A204.1 (cell line): ENCODE measurements around the gene NDST1.

ENCODE experiments used
- FAIRE-seq: peaks from 2 replicates; lab custom pipeline; 2012; peaks lifted over from hg19 to GRCh38; lab: Jason Lieb, UNC

The NDST1 gene

DNA sequence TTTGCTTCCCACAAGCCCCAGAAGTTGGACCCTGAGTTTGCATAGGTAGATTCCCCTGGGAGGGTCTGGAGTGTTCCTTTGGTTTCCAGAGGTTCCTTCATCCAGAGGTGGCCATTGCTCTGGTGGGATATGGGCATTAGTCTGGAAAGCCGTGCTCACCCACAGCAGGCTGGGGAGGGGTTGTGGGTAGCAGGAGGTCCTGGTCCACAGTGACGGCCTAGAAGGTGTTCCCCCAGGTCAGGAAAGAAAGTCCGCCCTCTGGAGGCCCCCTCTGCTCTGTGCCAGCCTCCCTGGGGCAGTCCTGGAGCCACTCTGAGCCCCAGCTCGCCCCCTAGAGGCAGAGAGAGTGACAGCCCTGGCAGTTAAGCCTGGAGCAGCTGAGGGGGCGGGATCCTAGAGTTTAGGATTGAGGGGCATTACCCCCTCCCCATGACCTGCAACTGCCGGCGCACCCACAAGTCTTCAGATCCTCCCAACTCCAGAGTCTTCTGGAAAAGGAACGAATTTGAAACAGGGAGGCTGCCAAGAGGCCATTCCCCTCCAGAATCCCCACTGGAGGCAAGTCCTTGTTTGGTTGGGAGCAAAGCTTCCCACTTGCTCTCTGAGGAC, 36.8 kb downstream of the NDST1 start:
- no peak for FAIRE-seq

DNA sequence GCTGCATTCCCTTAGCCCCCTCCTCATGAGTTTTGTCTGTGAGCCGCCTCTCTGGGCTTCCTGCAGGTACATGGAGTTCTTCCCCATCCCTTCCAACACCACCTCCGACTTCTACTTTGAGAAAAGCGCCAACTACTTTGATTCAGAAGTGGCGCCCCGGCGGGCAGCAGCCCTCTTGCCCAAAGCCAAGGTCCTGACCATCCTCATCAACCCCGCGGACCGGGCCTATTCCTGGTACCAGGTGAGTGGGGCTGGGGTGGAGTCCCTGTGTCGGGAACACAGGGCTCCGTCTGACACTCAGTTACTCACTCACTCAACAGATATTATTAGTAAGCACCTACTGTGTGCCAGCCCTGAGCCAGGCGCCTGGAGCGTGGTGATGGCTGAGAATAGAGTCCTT, 37.3 kb downstream of the NDST1 start:
- FAIRE-seq, result no peak

DNA sequence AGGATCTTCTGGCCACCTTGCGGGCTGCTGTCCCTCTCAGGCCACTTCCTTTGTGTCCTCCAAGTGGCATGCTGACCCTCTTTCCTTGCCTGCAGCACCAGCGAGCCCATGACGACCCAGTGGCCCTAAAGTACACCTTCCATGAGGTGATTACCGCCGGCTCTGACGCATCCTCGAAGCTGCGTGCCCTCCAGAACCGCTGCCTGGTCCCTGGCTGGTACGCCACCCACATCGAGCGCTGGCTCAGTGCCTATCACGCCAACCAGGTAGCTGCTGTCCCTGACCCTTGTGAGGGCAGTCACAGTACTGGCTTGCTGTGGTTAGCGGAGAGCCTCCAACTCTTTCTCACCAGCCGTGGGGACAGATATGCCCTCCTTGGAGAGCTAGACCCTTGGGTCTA, 40.2 kb downstream of the NDST1 start:
- FAIRE-seq, result no peak

DNA sequence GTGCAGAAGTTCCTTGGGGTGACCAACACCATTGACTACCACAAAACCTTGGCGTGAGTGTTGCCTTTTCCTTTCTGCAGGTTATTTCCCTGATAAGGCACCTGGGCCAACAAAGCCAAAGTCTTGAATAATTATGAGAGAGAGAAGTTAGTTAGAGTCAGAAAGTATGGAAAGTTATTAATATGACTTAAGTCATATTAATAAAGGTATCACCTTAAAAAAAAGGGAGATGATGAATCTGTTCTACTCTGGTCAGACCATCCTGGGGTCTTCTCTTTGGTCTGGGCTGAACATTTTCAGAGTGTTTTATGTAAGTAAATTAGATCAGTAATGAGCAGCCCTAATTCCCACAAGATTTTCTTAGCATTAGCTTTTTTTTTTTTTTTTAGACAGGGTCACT, 41.8 kb downstream of the NDST1 start:
- no peak for FAIRE-seq

DNA sequence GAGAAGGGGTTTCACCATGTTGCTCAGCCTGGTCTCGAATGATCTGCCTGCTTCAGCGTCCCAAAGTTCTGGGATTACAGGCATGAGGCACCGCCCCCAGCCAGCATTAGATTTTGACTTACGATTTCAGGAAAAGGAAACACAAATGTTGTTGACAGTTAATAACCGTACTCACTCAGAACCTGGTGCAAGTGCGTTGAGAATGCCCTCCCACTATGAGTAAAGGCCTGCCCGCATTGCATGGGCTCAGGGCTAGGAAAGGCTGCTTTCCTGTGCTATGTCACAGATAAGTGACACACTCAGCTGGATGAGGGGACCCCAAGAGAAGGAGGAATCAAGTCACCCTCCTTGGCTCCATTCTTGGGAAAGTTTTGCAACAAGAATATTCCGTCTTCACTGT, 42.4 kb downstream of the NDST1 start:
- no peak for FAIRE-seq

DNA sequence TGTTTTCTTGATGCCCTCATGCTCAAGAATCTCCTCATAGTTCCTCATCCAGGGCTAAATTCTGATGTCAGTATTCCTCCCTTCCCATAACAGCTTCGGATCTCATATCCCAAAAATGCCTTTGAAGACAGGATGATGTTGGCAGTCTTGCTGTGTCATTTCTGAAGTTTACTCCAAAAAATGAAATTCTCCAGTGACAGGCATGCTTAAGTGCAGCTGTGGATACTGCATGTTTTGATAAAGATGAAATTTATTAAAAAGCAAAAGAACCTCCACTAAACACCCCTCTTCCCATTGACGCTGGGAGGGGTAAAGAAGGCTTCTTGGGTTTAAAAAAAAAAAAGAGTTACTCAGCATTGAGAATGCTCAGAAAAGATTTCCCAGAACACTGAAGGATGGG, 43.1 kb downstream of the NDST1 start:
- FAIRE-seq, result no peak

DNA sequence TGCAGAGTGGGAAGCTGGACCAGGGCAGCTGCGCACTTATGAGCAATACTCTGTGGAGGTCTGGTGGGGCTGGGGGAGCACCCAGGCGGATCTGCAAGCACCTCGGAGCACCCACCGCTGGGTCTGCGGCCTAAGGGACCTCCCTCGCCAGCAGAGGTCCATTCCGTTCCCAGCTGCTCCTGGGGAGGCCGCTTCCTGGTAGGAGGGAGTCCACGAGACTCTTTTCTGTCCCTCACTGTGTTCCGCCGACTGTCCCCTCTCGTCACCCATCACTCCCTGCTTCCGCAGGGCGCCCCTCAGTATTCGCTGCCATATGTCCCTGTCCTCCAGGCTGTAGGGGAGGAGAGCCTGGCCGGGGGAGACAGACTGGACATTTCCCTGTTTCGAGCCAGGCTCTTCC, 45.5 kb downstream of the NDST1 start:
- no peak for FAIRE-seq

DNA sequence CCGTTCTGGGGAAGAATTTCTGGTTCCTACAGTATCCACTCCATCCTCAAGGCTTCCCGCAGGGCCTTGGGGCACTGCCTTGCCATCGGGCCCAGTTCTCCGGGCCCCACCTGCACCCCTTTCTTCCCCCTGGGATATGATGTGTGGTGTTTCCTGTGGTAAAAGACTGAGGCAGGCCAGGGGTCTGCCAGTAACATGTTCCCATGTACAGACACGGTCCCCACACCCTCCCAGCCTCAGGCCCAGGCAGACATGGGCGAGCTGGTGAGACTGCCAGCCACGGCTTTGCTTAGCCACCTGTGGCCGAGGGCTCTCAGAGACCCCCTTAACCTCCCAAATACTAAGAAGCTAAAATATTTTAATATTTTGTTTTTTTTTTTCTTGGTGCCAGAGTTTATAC, 46.0 kb downstream of the NDST1 start:
- FAIRE-seq, result no peak

DNA sequence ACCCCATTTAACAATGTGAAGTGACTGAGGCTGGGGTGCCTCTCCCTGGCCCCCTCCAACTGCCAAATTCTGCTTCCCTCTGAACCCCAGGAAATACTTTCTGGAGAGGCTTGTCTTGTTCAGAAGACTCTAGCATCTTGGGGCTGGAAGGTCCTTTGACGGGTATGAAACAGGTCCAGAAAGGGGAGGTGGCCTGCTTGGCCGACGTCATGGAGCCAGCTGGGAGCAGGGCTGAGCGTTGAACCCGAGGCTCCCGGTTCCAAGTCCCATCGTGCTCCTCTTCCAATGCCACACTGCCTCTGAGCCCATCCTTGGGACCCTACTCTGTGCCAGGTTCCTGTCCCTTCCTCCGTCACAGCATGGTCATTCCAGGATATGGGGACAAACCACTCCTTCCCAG, 46.9 kb downstream of the NDST1 start:
- FAIRE-seq, result no peak

DNA sequence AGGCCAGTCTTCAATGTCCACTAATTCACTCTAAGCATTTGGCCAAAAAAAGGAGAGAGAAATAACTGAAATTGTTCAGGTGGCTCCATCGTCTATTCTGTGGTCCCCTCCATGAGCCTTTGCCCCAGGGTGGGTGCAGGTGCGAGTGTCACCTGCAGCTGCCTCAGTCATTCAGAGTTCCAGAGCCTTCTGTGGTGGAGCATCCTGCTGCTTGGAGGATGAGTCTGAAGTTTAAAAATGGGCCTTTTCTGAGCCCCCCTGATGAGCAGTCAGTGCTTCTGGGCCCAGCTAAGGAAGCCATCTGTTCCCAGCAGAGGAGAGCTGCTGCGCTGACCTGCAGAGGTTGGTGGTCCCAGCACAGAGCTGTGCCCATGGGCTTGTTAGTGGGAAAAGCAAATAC, 48.2 kb downstream of the NDST1 start:
- no peak for FAIRE-seq

DNA sequence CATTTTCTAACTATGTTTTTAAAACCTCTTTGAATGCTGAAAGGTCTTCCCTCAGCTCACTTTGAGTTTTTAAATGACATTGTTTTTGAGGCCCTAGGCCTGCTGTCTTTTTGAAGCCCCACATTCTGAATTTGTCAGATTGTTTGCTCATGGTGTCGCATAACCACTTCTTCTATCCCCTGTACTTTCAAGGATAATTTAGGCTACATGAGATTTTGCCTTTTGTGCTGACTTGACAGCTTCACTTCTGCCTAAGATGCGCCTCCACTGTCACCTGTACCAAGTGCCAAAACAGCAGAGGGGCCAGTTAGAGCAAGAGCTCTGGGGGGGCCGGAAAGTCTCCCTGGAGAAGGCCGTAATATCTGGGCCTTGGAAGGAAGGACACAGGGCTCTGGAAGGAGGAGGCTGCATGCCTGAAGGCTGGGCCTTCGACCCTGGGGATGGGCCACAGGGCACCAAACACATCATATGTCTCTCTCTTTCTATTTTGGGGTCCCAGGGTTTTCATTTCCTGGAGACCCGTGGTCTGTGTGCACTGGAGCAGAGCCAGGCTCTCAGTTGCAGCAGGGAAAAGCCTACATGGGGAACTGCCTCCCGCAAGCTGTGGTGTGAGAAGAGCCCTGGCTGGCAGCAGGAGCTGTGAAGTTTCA, 49.1 kb downstream of the NDST1 start:
- no peak for FAIRE-seq

DNA sequence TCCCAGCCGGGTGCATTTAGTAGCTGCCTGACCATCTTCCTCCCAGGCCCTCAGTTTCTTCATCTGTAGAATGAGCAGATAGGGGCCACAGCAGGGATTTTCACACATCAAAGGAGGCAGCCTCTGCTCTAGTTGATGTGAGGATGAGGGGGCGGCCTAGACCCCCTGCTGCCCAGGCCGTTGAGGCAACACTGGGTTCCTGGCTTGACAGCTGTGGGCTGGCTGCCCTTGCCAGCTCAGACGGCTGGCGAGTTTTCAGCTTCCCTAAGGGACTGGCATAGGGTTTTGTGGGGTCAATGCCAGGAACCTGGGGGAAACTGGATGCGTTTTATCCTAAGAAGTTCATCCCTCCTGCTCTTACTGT, 49.6 kb downstream of the NDST1 start:
- no peak for FAIRE-seq

DNA sequence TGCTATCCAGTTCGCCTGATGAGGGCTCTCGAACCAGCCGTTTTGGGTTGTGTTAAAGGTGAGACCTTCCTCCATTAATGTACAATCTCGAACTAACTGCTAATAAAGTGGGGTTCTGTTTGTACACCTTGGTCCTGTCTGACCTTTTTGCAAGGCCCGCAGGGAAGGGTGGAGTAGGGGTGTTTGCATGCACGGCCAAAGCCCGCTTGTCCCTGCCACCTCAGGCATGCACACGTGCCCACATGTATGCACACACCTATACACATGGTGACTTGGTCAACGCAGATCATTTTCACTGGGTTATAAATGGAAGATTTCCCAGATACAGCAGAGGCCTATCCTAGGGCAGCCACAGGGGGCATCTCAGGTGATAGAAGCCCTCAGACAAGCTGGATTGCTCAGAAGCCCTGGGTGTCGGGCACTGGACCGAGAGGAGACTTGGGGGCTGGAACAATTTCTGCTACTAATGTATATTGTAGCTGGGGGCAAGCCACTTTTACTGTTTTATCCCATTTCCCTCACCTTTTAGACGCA, 50.2 kb downstream of the NDST1 start:
- FAIRE-seq, result no peak

DNA sequence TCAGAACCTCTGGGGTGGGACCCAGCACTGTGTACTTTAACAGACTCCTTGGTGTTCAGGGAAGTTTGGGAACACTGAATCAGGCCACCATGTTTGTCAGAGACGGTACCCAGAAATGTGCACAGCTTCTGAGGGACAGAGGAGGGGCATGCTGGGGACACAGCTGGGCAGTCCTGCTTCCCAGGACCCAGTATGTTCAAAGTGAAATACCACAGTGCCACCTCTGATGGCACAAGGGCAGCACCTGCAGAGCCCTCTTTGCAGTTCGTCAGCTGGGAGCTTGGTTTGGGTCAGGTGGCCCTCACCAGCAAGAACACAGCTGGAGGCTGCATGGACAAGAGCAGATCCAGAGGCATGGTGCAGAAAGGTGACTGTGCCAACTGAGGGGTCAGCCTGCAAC, 51.2 kb downstream of the NDST1 start:
- no peak for FAIRE-seq

DNA sequence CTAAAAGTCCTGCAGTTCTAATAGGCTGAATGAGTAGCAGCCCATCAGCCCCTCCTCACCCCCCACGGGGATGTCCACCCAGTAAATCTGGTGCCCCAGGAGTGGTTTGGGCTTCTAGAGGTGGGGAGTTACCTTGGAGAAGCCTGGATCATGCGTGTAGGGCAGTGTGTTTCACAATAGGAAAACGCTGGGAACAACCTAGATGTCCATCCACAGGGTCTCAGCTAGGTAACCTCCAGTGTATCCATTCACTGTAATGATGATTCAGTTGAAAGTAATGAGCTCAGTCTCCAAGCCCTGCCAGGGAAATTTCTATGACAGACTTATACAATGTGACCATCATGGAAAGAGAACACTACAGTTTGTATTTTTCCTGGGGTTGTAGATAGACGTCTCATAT, 51.8 kb downstream of the NDST1 start:
- no peak for FAIRE-seq

DNA sequence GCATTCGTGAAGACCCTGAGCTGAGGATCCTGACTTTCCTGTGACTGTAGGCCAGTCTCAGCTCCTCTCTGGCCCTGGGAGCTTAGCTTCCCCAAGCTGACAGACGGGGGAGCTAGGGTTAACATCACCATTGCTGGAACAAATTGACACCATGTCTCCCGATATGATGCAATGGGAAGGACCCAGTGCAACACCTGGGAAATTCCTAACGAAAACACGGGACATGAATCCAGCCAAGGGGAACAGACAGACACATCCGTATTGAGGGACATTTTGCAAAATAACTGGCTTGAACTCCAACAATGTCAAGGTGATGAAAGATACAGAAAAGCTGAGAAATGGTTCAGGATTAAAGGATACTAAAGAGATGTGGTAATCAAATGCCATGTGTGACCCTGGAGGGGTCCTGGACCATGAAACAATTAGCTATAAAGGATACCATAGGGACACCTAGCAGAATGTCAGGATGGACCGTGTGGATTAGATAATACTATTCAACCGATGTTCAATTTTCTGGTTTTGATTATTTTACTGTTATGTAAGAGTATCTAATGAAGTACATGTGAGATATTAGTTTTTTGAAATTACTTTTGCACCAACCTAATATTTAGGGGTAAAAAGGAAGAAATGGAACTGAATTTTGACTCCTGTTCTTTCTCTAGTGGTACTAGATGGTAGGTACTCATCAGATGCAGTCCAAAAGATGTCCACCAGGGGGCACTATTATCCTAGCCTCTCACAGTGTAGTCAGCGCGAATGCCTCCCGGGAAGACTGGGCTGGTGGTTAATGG, 52.7 kb downstream of the NDST1 start:
- FAIRE-seq, result peak; percentile 90

DNA sequence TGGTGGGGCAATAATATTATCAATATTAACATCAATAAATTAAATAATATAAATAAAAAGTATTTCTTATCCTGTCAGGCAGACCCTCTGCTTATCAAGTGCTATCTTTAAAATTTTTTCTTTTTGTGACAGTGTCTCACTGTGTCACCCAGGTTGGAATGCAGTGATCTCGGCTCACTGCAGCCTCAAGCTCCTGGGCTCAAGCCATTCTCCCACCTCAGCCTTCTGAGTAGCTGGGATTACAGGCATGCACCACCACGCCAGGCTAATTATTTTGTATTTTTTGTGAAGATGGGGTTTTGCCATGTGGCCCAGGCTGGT, 53.2 kb downstream of the NDST1 start:
- no peak for FAIRE-seq

DNA sequence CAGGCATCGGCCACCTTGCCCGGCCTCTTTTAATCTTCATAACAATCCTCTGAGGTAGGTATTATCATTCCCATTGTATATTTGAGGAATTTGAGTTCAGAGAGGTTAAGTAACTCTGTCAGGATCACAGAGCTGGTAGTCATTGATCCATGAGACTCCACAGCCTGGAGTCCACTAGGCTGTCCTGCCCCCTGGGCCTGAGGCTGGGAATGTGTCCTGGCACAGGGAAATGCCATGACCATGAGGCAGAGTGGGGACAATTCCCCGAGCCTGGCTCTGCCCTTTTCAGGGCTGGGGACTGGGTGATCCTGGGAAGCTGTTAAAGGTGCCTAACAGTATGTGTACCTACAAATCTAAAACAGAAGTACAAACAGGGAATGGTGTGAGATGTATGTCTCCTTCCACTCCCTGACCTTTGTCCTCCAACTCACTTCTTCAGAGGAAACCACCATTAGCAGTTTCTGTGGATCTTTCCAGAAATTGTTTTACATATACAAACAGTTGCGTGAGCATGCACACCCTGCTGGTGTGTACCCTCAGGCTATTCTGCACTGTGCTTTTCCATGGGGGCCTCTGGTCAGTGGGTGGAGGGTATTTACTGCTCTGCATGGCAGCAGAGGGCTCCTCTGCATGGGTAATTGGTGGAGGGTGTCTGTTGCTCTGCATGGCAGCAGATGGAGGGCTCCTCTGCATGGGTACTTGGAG, 53.8 kb downstream of the NDST1 start:
- no peak for FAIRE-seq

DNA sequence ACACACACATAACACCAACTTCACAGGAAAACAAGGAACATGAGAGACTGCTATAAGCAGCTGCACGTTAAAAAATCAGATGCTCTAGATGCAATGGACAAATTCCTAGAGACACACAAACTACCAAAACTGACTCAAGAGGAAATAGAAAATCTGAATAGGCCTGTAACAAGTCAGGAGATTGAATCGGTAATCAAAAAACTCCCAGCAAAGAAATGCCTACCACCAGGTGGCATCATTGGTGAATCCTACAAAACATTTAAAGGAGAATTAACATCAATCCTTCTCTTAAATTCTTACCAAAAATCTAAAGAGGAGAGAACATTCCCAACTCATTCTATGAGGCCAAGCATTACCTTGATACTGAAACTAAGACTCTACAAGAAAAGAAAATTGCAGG, 54.9 kb downstream of the NDST1 start:
- peak; percentile 83 for FAIRE-seq

DNA sequence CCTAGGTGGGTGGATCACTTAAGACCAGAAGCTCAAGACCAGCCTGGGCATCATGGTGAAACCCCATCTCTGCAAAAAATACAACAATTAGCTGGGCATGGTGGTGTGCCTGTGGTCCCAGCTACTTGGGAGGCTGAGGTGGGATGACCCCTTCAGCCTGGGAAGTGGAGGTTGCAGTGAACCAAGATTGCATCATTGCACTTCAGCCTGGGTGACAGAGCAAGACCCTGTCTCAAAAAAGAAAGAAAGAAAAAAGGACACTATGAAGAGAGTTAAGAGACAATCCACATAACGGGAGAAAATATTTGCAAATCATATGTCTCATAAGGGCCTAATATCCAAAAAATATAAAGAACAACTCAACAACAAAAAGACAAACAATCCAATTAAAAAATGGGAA, 57.9 kb downstream of the NDST1 start:
- FAIRE-seq, result no peak

DNA sequence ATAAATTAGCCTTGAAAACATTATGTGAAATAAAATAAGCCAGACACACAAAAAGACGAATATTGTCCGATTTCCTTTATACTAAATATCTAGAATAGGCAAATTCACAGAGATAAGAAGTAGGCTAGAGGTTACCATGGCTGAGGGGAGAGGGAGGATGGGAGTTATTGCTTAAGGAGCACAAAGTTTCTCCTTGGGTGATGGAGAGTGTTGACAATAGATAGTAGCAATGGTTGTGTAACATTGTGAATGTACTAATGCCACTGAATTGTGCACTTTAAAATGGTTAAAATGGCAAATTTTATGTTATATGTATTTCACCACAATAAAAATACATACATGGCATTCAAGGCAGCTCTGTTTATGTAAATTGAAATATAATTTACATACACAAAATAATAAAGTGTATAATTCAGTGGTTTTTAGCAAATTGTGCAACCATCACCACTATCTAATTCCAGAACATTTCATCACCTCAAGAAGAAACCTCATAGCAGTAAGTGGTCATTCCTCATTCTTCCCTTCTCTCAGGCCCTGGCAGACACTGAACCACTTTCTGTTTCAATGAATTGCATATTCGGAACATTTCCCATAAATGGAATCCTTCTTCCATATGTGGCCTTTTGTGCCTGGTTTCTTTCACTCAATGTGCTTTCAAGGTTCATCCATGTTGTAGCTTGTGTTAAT, 59.2 kb downstream of the NDST1 start:
- no peak for FAIRE-seq

DNA sequence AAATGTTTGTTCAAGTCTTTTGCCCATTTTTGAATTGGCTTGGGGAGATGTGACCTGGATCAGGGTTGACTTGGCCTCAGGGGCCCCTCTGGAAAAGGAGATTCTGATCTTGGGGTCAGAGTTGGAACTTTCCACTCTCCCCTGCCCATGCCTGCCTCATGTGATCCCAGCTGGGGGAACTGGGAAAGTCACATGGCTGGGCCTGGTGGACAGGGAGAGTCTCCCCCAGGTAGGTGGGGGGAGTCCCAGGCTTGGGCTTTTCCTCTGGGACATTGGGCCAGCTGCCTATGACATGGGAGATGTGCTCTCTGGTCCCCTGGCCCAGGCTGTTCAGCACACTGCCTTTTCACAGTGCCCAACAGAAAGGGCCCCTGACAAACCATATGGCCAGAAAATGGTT, 60.7 kb downstream of the NDST1 start:
- no peak for FAIRE-seq

DNA sequence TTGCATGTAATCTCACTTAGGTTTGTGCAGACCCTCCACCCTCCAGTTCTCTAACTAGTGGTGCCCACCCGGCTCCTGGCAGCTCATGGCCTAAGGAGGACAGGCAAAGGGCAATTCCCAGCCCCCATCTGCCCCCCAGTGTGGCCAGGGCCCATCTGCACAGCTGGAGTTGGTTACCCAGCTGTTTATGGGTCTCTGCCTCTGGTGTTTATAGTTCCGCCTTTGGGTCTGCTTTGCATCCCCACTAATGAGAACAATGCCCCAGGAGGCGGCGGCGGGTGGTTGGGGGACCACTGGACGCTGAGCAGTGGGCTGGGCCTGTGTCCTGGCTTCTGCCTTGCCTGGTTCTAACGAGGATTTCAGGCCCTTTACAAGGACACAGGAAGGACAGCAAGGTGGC, 62.4 kb downstream of the NDST1 start:
- FAIRE-seq, result no peak
